Measurements from ENCODE around the gene AFF3. TPM values are rescaled to one million over a fixed set of nuclear protein-coding genes. Genes with fewer than 3 reads are reported as not detected.

The AFF3 gene
- total RNA-seq, 1 experiment from 2014 or later: 0.61 TPM

DNA sequence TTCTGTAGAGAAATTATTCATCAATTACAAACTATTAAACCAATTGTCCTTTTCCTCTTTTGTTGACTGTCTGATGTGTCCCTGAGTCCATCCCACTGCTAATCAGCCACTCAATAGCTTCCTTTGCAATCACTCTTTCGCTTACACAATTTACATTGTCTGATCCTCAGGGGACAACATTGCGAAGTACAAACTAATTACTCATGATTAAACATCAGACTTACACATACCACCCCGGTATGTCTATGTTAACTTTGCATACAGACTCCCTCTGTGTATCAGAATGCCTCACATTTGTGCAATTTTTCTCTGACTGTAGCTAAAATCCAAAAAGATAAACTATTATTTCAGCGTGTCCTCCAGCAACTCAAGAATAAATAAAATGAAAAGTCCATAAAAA is 388.2 kb downstream of the AFF3 start:
- Histone ChIP-seq H2AFZ (ENCODE audit: low read depth, low read length, poor library complexity, severe bottlenecking) (no peak overlapping the region), H3K4me3 (replicated peaks in 1 of 2; ENCODE audit: low read depth in 1 of 2, low read length in 2 of 2) (no peak overlapping the region), H3K9ac (ENCODE audit: low read length) (no peak overlapping the region), H3K9me2 (ENCODE audit: insufficient read depth) (no peaks in the 10 kb centered on the region), H4K20me1 (ENCODE audit: insufficient read depth) (no peaks in the 10 kb centered on the region), H3K27ac (ENCODE audit: low read depth, low read length) (no peak overlapping the region), H3K9me3 (ENCODE audit: control insufficient read depth in 1 of 2, insufficient read depth in 1 of 2, low read depth in 1 of 2, low read length in 2 of 2) (no peaks in the 10 kb centered on the region), H3K36me3 (ENCODE audit: control insufficient read depth in 1 of 2, insufficient read depth in 2 of 2, low read length in 2 of 2) (no peaks in the 10 kb centered on the region), H3K27me3 (ENCODE audit: insufficient read depth, low read length) (peaks cover 73% of the 10 kb centered on the region), H3K4me1 (ENCODE audit: control insufficient read depth in 1 of 2, insufficient read depth in 2 of 2, low read length in 2 of 2) (no peaks in the 10 kb centered on the region), H3K79me2 (ENCODE audit: insufficient read depth, low read length) (no peaks in the 10 kb centered on the region), H3K4me2 (ENCODE audit: low read length) (no peak overlapping the region)
- no peak for TF ChIP-seq EZH2 (IDR thresholded peaks at IDR 0.05)
- DNase-seq (ENCODE audit: low read depth, low spot score): no peak
- ChIA-PET POLR2A (no interaction called here), RAD21 (ENCODE audit: low non-redundant PET in 1 of 2, low total read pairs in 2 of 2, uncharacterized antibody in 2 of 2, unreplicated experiment in 2 of 2) (no interaction called here), CTCF (no interaction called here)
- intact Hi-C loops (cut with micrococcal nuclease): no loop called here
- ATAC-seq: no peak
- BruUV-seq (replicated peaks): no TSS peak

DNA sequence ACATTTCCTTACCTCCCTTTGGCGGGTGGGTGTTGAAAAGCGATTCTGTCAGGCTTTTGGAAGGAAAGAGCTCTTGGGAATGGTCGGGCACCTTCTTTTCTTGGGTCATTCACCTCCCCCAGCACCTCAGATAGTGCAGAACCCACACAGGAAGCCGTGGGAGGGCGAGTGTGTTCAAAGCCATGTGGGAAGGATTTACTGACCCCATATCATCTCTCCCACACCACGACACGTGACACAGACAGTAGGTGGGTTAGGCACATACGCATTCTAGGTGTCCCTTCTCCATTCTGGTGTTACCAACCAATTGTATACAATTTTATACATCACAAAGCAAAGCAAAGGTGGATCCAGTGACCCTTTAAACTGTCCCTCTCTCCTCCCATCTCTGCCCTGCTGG is 388.9 kb downstream of the AFF3 start:
- TF ChIP-seq, protein P1, sequence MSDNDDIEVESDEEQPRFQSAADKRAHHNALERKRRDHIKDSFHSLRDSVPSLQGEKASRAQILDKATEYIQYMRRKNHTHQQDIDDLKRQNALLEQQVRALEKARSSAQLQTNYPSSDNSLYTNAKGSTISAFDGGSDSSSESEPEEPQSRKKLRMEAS (IDR thresholded peaks at IDR 0.05): no peak
- TF ChIP-seq, protein P2, sequence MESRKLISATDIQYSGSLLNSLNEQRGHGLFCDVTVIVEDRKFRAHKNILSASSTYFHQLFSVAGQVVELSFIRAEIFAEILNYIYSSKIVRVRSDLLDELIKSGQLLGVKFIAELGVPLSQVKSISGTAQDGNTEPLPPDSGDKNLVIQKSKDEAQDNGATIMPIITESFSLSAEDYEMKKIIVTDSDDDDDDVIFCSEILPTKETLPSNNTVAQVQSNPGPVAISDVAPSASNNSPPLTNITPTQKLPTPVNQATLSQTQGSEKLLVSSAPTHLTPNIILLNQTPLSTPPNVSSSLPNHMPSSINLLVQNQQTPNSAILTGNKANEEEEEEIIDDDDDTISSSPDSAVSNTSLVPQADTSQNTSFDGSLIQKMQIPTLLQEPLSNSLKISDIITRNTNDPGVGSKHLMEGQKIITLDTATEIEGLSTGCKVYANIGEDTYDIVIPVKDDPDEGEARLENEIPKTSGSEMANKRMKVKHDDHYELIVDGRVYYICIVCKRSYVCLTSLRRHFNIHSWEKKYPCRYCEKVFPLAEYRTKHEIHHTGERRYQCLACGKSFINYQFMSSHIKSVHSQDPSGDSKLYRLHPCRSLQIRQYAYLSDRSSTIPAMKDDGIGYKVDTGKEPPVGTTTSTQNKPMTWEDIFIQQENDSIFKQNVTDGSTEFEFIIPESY (IDR thresholded peaks at IDR 0.05; ENCODE audit: extremely low read depth, insufficient replicate concordance, low read length): no peak
- TF ChIP-seq ZNF274 (IDR thresholded peaks at IDR 0.05; ENCODE audit: low read depth, low read length): no peak
- no peak for TF ChIP-seq ELF1 (IDR thresholded peaks at IDR 0.05; ENCODE audit: borderline replicate concordance, low read depth)
- TF ChIP-seq FOSL1 (IDR thresholded peaks at IDR 0.05; ENCODE audit: low read depth): no peak
- no peak for TF ChIP-seq JUND (IDR thresholded peaks at IDR 0.05)
- no peak for TF ChIP-seq RAD21 (IDR thresholded peaks at IDR 0.05; ENCODE audit: low read depth)
- TF ChIP-seq EZH2phosphoT487 (IDR thresholded peaks at IDR 0.05; ENCODE audit: borderline replicate concordance): no peak
- TF ChIP-seq, protein P3, sequence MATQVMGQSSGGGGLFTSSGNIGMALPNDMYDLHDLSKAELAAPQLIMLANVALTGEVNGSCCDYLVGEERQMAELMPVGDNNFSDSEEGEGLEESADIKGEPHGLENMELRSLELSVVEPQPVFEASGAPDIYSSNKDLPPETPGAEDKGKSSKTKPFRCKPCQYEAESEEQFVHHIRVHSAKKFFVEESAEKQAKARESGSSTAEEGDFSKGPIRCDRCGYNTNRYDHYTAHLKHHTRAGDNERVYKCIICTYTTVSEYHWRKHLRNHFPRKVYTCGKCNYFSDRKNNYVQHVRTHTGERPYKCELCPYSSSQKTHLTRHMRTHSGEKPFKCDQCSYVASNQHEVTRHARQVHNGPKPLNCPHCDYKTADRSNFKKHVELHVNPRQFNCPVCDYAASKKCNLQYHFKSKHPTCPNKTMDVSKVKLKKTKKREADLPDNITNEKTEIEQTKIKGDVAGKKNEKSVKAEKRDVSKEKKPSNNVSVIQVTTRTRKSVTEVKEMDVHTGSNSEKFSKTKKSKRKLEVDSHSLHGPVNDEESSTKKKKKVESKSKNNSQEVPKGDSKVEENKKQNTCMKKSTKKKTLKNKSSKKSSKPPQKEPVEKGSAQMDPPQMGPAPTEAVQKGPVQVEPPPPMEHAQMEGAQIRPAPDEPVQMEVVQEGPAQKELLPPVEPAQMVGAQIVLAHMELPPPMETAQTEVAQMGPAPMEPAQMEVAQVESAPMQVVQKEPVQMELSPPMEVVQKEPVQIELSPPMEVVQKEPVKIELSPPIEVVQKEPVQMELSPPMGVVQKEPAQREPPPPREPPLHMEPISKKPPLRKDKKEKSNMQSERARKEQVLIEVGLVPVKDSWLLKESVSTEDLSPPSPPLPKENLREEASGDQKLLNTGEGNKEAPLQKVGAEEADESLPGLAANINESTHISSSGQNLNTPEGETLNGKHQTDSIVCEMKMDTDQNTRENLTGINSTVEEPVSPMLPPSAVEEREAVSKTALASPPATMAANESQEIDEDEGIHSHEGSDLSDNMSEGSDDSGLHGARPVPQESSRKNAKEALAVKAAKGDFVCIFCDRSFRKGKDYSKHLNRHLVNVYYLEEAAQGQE (IDR thresholded peaks at IDR 0.05; ENCODE audit: low read depth): no peak
- no peak overlapping the region for H2AFZ ChIP-seq (ENCODE audit: low read depth, low read length, poor library complexity, severe bottlenecking)
- H3K9ac ChIP-seq (ENCODE audit: low read length): no peak overlapping the region
- peaks cover 67% of the 10 kb centered on the region for H3K27me3 ChIP-seq (ENCODE audit: insufficient read depth, low read length)
- POLR2A ChIA-PET: no interaction called here
- H3K9me3 ChIP-seq (ENCODE audit: control insufficient read depth in 1 of 2, insufficient read depth in 1 of 2, low read depth in 1 of 2, low read length in 2 of 2): no peaks in the 10 kb centered on the region
- H3K9me2 ChIP-seq (ENCODE audit: insufficient read depth): no peaks in the 10 kb centered on the region
- peaks cover 0 to under 1% of the 10 kb centered on the region in 2 experiments; a peak in 1 of 4 replicates for H3K4me1 ChIP-seq (ENCODE audit: control insufficient read depth in 1 of 2, insufficient read depth in 2 of 2, low read length in 2 of 2)
- RAD21 ChIA-PET (ENCODE audit: low non-redundant PET in 1 of 2, low total read pairs in 2 of 2, uncharacterized antibody in 2 of 2, unreplicated experiment in 2 of 2): no interaction called here
- no peak for DNase-seq (ENCODE audit: low read depth, low spot score)
- H4K20me1 ChIP-seq (ENCODE audit: insufficient read depth): no peaks in the 10 kb centered on the region
- H3K79me2 ChIP-seq (ENCODE audit: insufficient read depth, low read length): no peaks in the 10 kb centered on the region
- BruUV-seq (replicated peaks): no TSS peak
- ATAC-seq: no peak
- H3K36me3 ChIP-seq (ENCODE audit: control insufficient read depth in 1 of 2, insufficient read depth in 2 of 2, low read length in 2 of 2): no peaks in the 10 kb centered on the region
- no peak overlapping the region for H3K4me3 ChIP-seq (replicated peaks in 1 of 2; ENCODE audit: low read depth in 1 of 2, low read length in 2 of 2)
- H3K27ac ChIP-seq (ENCODE audit: low read depth, low read length): no peak overlapping the region
- intact Hi-C loops (cut with micrococcal nuclease): no loop called here
- H3K4me2 ChIP-seq (ENCODE audit: low read length): no peak overlapping the region
- CTCF ChIA-PET: no interaction called here

All from HCT116 (cell line).